Measurements from ENCODE around the gene SUB1. TPM values are rescaled to one million over a fixed set of nuclear protein-coding genes. Genes with fewer than 3 reads are reported as not detected.
"Not testable (repeated sequence)": the region's sequence is repeated elsewhere in the genome, so short reads cannot be mapped to it uniquely, and the experiment has no call there.

SUB1 gene
- total RNA-seq, 2 donors from 2014 or later = 135 to 190 TPM

GRCh38 chr5:32551194-32551593 is 34.2 kb upstream of the SUB1 start:
- 85% methylated on average over 3 of the region's 3 CpGs for WGBS
- intact Hi-C loops (cut with DNase I) = no loop called here
- TF ChIP-seq POLR2A (IDR thresholded peaks at IDR 0.05) (no peak), POLR2AphosphoS5 (IDR thresholded peaks at IDR 0.05) (no peak), CTCF (IDR thresholded peaks at IDR 0.05) (no peak)

GRCh38 chr5:32551865-32552264 is 33.5 kb upstream of the SUB1 start:
- H3K27ac ChIP-seq = no peak overlapping the region

More at GRCh38 chr5:32551194-32551593, 34.2 kb upstream of the SUB1 start:
- Histone ChIP-seq H3K27me3 (replicated peaks; ENCODE audit: insufficient read depth) (no peaks in the 10 kb centered on the region), H3K27ac (no peak overlapping the region), H3K4me3 (no peak overlapping the region), H3K36me3 (no peaks in the 10 kb centered on the region), H3K4me1 (replicated peaks) (no peaks in the 10 kb centered on the region), H3K9me3 (no peaks in the 10 kb centered on the region)
- no peak for DNase-seq (ENCODE audit: low spot score)

GRCh38 chr5:32552491-32552890 is 32.9 kb upstream of the SUB1 start:
- H3K4me1 ChIP-seq (replicated peaks); H3K36me3 ChIP-seq; intact Hi-C loops (cut with DNase I); H3K27ac ChIP-seq; H3K4me3 ChIP-seq; H3K27me3 ChIP-seq (replicated peaks; ENCODE audit: insufficient read depth); H3K9me3 ChIP-seq; DNase-seq (ENCODE audit: low spot score): not testable (repeated sequence)
- 89% methylated on average over 6 of the region's 6 CpGs for WGBS

More at GRCh38 chr5:32551865-32552264, 33.5 kb upstream of the SUB1 start:
- DNase-seq (ENCODE audit: low spot score) = no peak
- Histone ChIP-seq H3K36me3 (no peaks in the 10 kb centered on the region), H3K4me3 (no peak overlapping the region), H3K4me1 (replicated peaks) (no peaks in the 10 kb centered on the region), H3K27me3 (replicated peaks; ENCODE audit: insufficient read depth) (no peaks in the 10 kb centered on the region), H3K9me3 (no peaks in the 10 kb centered on the region)
- 89% methylated on average over 2 of the region's 2 CpGs for WGBS
- intact Hi-C loops (cut with DNase I) = no loop called here
- TF ChIP-seq CTCF (IDR thresholded peaks at IDR 0.05) (no peak), POLR2A (IDR thresholded peaks at IDR 0.05) (no peak), POLR2AphosphoS5 (IDR thresholded peaks at IDR 0.05) (no peak)

- Histone ChIP-seq H3K4me1 (replicated peaks) (no peaks in the 10 kb centered on the region), H3K4me3 (no peak overlapping the region), H3K36me3 (no peaks in the 10 kb centered on the region), H3K9me3 (no peaks in the 10 kb centered on the region), H3K27me3 (replicated peaks; ENCODE audit: insufficient read depth) (no peaks in the 10 kb centered on the region), H3K27ac (no peak overlapping the region)
- WGBS = 100% methylated on average over 10 of the region's 10 CpGs
- TF ChIP-seq CTCF (IDR thresholded peaks at IDR 0.05) (no peak), POLR2AphosphoS5 (IDR thresholded peaks at IDR 0.05) (no peak), POLR2A (IDR thresholded peaks at IDR 0.05) (no peak)
- no peak for DNase-seq (ENCODE audit: low spot score)
- intact Hi-C loops (cut with DNase I) = no loop called here
Measured at GRCh38 chr5:32552936-32553335, 32.4 kb upstream of the SUB1 start.

GRCh38 chr5:32554181-32554780 is 31.1 kb upstream of the SUB1 start:
- H3K9me3 ChIP-seq; H3K27ac ChIP-seq; H3K36me3 ChIP-seq; H3K4me1 ChIP-seq (replicated peaks); H3K4me3 ChIP-seq; H3K27me3 ChIP-seq (replicated peaks; ENCODE audit: insufficient read depth); DNase-seq (ENCODE audit: low spot score); intact Hi-C loops (cut with DNase I): not testable (repeated sequence)
- WGBS = 67% methylated on average over 2 of the region's 2 CpGs

GRCh38 chr5:32556543-32556942 is 28.8 kb upstream of the SUB1 start:
- intact Hi-C loops (cut with DNase I); H3K27me3 ChIP-seq (replicated peaks; ENCODE audit: insufficient read depth); H3K36me3 ChIP-seq; H3K4me1 ChIP-seq (replicated peaks); H3K27ac ChIP-seq; H3K9me3 ChIP-seq; H3K4me3 ChIP-seq; DNase-seq (ENCODE audit: low spot score): not testable (repeated sequence)
- 95% methylated on average over 6 of the region's 6 CpGs for WGBS

Data from prostate gland (tissue), 2 donors.